HG03432 (cell line): ENCODE results near the gene MRPL57.
"Not testable (repeated sequence)": the region's sequence is repeated elsewhere in the genome, so short reads cannot be mapped to it uniquely, and the experiment has no call there.

Experiments used
- ATAC-seq: cut with Tn5 transposase; IDR thresholded peaks from one replicate; pipeline ENCODE4 v1.9.1; 2021; ENCODE audit warnings: mild to moderate bottlenecking, moderate library complexity; ENCODE audit not compliant: unreplicated experiment

MRPL57 gene

GRCh38 chr13:21176215-21176981, at the start of gene MRPL57, which contains the start of gene SKA3:
TSS of gene MRPL57 (plus strand) at chr13:21176658. CDS start at chr13:21176917, 259 bp downstream.
TSS of gene SKA3 (minus strand) at chr13:21176552. CDS start at chr13:21176477, 75 bp downstream.
- peak; percentile 93 for ATAC-seq

- ATAC-seq, result no peak
Observed at GRCh38 chr13:21130116-21130515, 46.3 kb upstream of the MRPL57 start.

- ATAC-seq, result no peak
Observed at GRCh38 chr13:21133077-21133476, 43.4 kb upstream of the MRPL57 start.

GRCh38 chr13:21134475-21134874, 42.0 kb upstream of the MRPL57 start:
- ATAC-seq, result no peak

GRCh38 chr13:21135833-21136232, 40.6 kb upstream of the MRPL57 start:
- ATAC-seq, result not testable (repeated sequence)

- ATAC-seq, result no peak
Observed at GRCh38 chr13:21137696-21138095, 38.8 kb upstream of the MRPL57 start.

GRCh38 chr13:21138561-21138960, 37.9 kb upstream of the MRPL57 start:
- ATAC-seq, result no peak

GRCh38 chr13:21139374-21139773, 37.1 kb upstream of the MRPL57 start:
- ATAC-seq, result no peak

GRCh38 chr13:21142766-21143165, 33.7 kb upstream of the MRPL57 start:
- ATAC-seq, result no peak

- no peak for ATAC-seq
Observed at GRCh38 chr13:21147827-21148226, 28.6 kb upstream of the MRPL57 start.

- no peak for ATAC-seq
Observed at GRCh38 chr13:21148557-21149258, 27.8 kb upstream of the MRPL57 start.

GRCh38 chr13:21149568-21149967, 26.9 kb upstream of the MRPL57 start:
- no peak for ATAC-seq

- ATAC-seq, result no peak
Observed at GRCh38 chr13:21150013-21150412, 26.4 kb upstream of the MRPL57 start.

- ATAC-seq, result no peak
Observed at GRCh38 chr13:21152251-21152899, 24.1 kb upstream of the MRPL57 start.

- ATAC-seq, result no peak
Observed at GRCh38 chr13:21164631-21165030, 11.8 kb upstream of the MRPL57 start.

- not testable (repeated sequence) for ATAC-seq
Observed at GRCh38 chr13:21165606-21166005, 10.9 kb upstream of the MRPL57 start.

- no peak for ATAC-seq
Observed at GRCh38 chr13:21171420-21171819, 5.0 kb upstream of the MRPL57 start.

- not testable (repeated sequence) for ATAC-seq
Observed at GRCh38 chr13:21173767-21174166, 2.7 kb upstream of the MRPL57 start.

- ATAC-seq, result no peak
Observed at GRCh38 chr13:21175656-21176214, 723 bp upstream of the MRPL57 start.

- ATAC-seq, result peak; percentile 28
Observed at GRCh38 chr13:21176982-21177284, 475 bp downstream of the MRPL57 start.

- no peak for ATAC-seq
Observed at GRCh38 chr13:21181671-21182070, 5.2 kb downstream of the MRPL57 start.
